Tibial nerve (tissue), 3 donors: ENCODE measurements around the gene FRAS1.

ENCODE experiments used
- POLR2A ChIP-seq, 2 donors: fragments of 450-650 bp; IDR thresholded peaks; one replicate each; pipeline ENCODE4 v1.6.1; 2017; ENCODE audit warnings: antibody characterized with exemption in 2 of 2, mild to moderate bottlenecking in 2 of 2, moderate library complexity in 2 of 2
- TF ChIP-seq, protein P1 (sequence below), 5 experiments: fragments of 200-600 bp in 3 of 5; fragments of 450-650 bp in 2 of 5; sonication (generic) in 3 of 5; IDR thresholded peaks; one replicate each; pipeline ENCODE4 v1.5.1; 2016 to 2019; ENCODE audit warnings: antibody characterized with exemption in 5 of 5, mild to moderate bottlenecking in 3 of 5, moderate library complexity in 2 of 5

DNA sequence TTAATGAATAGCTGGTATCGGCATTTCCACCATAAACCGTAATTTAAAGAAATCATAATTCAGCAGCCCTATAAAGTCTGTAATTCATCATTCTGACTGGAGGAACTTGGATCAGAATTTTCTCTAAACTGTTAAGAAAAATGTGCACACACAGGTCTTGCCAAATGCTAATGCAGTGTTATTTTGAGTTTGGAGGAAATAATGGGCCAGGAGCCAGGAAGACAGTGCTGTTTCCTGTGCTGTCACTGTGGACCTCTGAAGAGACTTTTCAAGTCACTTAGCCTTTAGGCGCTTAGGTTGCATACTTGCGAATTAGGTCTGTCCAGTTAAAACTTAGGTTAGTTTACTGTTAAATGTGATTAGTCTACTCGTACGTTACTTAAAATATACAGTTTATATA is 357.0 kb downstream of the FRAS1 start:
- no peak for TF ChIP-seq POLR2A (IDR thresholded peaks at IDR 0.05)
- TF ChIP-seq, protein P1, sequence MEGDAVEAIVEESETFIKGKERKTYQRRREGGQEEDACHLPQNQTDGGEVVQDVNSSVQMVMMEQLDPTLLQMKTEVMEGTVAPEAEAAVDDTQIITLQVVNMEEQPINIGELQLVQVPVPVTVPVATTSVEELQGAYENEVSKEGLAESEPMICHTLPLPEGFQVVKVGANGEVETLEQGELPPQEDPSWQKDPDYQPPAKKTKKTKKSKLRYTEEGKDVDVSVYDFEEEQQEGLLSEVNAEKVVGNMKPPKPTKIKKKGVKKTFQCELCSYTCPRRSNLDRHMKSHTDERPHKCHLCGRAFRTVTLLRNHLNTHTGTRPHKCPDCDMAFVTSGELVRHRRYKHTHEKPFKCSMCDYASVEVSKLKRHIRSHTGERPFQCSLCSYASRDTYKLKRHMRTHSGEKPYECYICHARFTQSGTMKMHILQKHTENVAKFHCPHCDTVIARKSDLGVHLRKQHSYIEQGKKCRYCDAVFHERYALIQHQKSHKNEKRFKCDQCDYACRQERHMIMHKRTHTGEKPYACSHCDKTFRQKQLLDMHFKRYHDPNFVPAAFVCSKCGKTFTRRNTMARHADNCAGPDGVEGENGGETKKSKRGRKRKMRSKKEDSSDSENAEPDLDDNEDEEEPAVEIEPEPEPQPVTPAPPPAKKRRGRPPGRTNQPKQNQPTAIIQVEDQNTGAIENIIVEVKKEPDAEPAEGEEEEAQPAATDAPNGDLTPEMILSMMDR (IDR thresholded peaks at IDR 0.05) = no peak
